DLD1 (cell line): ENCODE results near the gene IL21R.
"Not testable (repeated sequence)": the region's sequence is repeated elsewhere in the genome, so short reads cannot be mapped to it uniquely, and the experiment has no call there.

ENCODE experiments used
- in situ Hi-C: cut with HindIII; loops from 2 replicates; pipeline ENCODE4 v1.10.0; 2017; ENCODE audit warnings: low sequenced_read_pairs

IL21R gene

GRCh38 chr16:27421961-27422740 is 20.2 kb downstream of the IL21R start:
- in situ Hi-C loops = no loop called here

- in situ Hi-C loops = no loop called here
Measured at GRCh38 chr16:27424772-27425498, 23.0 kb downstream of the IL21R start.

DNA sequence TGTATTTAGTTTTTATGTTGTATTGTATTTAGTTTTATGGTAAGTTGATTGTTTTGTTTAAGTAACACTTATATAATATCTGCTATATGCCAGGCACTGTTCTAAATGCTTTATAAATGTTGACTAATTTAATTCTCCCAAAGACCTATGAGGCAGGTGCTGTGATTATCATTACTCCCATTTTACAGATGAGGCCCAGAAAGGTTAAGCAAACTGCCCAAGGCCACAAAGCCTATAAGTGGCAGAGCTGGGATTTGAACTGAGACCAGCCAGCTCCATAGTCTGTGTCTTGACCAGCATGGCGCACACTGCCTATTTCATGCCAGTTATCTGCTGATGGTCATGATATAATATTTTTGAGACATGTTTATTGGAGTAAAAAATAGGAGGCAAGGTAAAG is 24.0 kb downstream of the IL21R start:
- in situ Hi-C loops = no loop called here

DNA sequence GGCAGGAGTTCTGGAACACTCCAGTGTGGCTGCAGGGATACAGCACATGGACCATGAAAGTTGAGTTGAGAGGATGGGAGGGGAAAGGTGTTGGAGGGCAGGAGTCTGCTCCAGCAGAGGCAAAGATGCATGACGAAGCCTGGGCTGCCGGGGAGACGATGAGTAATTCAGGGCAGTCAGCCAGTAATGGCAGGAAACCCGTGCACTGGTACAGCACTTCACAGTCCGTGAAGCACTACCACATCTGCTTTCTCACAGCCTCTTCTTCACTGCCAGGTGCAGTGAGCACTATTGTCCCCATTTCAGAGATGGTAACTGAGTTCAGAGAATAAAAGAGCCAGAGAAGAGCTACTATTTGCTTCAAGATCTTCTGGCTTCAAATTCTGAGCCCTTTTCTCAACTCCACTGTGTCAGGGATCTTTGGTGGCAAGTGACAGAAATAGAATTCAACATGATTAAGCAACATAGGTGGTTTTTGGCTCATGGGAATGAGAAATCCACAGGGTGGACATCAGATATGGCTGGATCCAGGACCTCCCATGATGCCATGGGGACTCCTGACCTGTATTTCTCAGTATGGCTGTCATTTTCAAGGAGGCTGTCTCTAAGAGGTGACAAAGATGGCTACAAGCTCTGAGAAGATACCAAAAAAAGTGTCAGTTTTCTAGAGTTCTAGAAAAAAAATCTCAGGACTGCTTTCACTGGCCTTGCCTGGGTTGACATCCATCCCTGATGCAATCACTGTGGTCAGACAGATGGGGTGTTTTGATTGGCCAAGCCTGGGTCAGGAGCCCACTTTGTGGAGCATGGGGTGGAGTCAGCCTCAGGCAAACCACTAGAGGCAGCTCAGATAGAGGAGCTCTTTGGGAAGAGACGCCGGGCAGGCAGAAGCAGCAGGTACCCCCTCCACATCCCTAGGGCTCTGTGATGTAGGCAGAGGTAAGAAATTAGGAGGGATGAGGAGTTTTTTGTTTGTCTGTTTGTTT is 24.7 kb downstream of the IL21R start:
- in situ Hi-C loops = no loop called here

- in situ Hi-C loops = no loop called here
Measured at GRCh38 chr16:27427538-27427937, 25.6 kb downstream of the IL21R start.

DNA sequence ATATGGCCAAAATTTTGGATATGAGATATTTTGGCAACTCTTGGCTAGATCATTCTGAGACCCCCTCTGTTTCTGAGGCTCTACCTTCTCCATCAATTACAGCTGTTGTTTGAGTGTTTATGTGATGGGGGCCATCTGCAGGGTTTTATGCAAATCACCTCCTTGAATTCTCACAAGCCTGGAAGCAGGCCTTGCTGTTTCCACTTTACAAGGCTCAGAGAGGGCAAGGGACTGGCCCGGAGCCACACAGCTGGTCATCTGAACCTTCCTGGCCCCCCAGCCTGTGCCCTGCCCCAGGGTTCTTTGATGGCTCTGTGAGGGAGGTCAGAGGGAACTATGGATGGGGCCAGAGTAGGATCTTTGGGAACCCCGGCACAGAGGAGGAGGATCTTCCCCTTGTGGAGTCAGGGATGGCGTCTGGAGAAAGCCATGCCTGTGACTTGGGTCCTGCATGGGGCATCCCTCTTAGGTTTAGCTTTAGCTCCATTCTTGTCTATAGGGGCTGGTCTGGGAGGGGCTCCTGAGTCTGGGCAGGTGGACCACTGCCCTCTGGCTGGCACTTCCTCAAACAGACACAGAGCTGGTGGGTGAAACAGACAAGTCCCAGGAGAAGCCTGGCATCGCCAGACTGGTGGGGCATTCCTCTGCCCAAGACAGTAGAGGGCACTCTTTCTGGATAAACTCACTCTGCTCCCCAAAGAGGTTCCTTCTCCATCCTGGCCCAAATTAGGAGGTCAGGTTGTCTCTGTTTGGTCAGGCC is 26.2 kb downstream of the IL21R start:
- in situ Hi-C loops = no loop called here

GRCh38 chr16:27429330-27429871 is 27.4 kb downstream of the IL21R start:
- in situ Hi-C loops = no loop called here

DNA sequence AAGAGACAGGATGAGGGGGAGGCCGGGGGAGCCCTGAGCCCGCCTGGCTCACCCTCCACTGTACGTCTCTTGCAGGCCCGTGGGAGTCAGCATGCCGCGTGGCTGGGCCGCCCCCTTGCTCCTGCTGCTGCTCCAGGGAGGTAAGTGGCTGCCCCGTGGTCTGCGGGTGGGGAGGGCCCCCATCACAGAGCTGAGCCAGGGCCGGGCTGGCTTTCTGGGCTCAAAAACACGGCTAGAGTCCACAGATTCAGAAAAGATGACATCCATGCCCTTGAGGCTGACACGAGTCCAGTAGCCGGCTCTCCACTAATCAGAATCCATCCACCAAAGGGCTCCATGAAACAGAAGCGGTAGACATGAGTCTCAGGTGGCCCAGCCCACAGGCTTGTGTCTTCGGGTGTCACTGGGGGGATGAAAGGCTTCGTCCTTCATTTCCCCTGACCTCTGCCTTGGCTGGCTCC is 28.0 kb downstream of the IL21R start:
- in situ Hi-C loops = no loop called here

GRCh38 chr16:27430512-27430911 is 28.5 kb downstream of the IL21R start:
- in situ Hi-C loops = no loop called here

- in situ Hi-C loops = no loop called here
Measured at GRCh38 chr16:27430923-27431484, 29.0 kb downstream of the IL21R start.

- in situ Hi-C loops = no loop called here
Measured at GRCh38 chr16:27431773-27432532, 30.0 kb downstream of the IL21R start.

GRCh38 chr16:27432558-27432957 is 30.6 kb downstream of the IL21R start:
- in situ Hi-C loops = no loop called here

- in situ Hi-C loops = not testable (repeated sequence)
Measured at GRCh38 chr16:27433191-27433590, 31.2 kb downstream of the IL21R start.

DNA sequence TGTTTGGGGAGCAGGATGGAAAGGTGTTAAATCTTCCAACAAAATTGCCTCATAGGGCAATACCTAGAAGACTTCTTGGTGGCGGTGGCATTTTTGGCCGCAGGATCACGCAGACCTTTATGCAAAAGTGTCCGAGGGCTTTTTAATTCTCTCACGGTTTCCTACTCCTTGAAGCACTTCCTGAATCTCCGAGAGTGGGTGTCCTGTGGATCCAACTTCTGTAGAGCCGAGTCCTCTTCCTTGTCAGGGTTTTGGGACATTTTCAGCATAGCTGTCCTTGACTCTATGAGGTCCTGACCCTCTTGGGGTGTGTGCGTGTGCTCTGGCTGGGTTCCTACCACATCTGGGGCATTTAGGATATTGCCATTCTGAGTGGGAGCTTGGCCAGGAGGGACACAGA is 31.7 kb downstream of the IL21R start:
- in situ Hi-C loops = no loop called here

- in situ Hi-C loops = no loop called here
Measured at GRCh38 chr16:27434141-27435051, 32.4 kb downstream of the IL21R start.

- in situ Hi-C loops = not testable (repeated sequence)
Measured at GRCh38 chr16:27435146-27435545, 33.2 kb downstream of the IL21R start.

- in situ Hi-C loops = no loop called here
Measured at GRCh38 chr16:27436065-27436464, 34.1 kb downstream of the IL21R start.
